Islet precursor cell (in vitro differentiated cells): ENCODE results near the gene RUNX1.

Source experiments
- DNase-seq: peaks from one replicate; pipeline ENCODE4 v3.0.0-alpha.2; 2018

RUNX1 gene

GRCh38 chr21:35048706-35049617, at the start of gene RUNX1:
TSS of gene RUNX1 (minus strand) at chr21:35049302.
- no peak for DNase-seq

DNA sequence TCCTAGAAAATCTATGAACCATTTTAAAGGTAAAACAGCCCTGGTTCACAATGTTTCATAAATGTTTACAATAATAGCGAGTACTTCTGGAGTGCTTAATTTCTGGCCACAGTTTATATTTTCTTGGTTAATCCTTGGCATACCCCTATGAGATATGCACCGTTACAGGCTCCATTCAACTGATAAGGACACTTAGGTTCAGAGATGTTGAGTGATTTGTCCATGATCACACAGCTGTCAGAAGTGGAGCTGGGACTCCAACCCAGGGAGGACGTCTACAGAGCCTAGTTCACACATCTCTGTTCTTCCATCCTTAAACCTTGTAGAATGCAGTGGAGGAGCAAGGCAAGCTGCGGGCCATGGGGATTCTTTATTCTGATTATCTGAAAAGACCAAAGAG, 48.4 kb upstream of the RUNX1 start:
- no peak for DNase-seq

- DNase-seq = no peak
Observed at GRCh38 chr21:35096959-35097358, 47.9 kb upstream of the RUNX1 start.

GRCh38 chr21:35095859-35096291, 46.8 kb upstream of the RUNX1 start:
- no peak for DNase-seq

GRCh38 chr21:35093514-35093913, 44.4 kb upstream of the RUNX1 start:
- DNase-seq = no peak

DNA sequence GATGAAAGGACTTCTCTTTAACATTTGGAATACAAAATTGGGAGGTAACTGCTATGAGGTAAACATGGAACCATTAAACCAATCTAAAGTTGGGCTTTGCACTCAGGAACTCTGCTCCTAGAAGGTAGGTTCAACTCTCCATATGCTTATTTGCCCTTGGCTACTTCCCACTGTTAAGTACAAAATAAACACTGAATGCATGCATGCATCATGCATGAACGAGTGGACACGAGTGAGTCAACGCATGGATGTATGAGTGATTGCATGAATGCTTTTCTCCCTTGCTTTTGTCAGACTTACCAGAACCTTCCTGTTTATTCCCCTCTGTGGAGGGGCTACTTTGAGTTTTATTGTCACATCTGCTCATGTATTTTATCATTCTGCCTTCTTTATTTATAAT, 42.4 kb upstream of the RUNX1 start:
- no peak for DNase-seq

GRCh38 chr21:35090403-35090802, 41.3 kb upstream of the RUNX1 start:
- no peak for DNase-seq

DNA sequence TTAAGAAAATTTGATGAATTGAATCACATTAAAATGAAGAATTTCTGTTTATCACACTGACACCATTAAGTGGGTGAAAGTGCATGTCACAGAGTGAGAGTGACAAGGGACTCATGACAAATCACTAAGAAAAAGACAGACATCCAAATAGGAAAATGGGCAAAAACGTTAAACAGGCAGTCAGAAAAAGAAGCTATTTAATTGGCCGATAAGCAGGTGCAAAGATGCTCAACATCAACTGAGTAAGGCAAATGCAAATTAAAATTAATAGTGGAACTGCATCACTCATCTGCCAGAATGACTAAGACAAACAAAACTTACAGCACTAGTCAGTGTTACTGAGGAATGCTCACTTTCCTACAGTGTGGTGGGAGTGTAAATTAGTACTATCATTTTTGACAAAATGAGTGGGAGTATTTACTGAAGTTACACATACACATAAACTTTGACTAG, 39.2 kb upstream of the RUNX1 start:
- no peak for DNase-seq

GRCh38 chr21:35086357-35086756, 37.3 kb upstream of the RUNX1 start:
- peak; percentile 68 for DNase-seq

GRCh38 chr21:35084869-35085268, 35.8 kb upstream of the RUNX1 start:
- no peak for DNase-seq

GRCh38 chr21:35083246-35083645, 34.1 kb upstream of the RUNX1 start:
- no peak for DNase-seq

DNA sequence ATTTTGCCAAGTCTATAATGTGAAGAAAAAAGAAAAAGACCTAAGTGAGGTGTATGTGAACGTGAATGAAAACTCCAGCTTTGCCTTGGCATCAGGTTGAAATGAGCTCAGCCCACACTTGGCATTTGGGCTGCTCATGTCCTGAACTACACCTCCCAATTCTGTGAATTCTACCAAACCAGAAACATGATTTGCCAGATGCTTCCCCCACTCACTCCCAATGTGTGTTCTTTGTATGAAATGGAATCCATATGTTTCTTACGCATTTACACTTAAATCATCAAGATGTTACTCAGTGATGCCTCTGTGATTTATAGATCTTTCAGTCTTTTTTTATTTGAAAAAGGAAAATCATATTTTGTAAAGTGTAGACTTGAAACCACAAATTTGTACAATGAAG, 32.8 kb upstream of the RUNX1 start:
- DNase-seq = no peak

DNA sequence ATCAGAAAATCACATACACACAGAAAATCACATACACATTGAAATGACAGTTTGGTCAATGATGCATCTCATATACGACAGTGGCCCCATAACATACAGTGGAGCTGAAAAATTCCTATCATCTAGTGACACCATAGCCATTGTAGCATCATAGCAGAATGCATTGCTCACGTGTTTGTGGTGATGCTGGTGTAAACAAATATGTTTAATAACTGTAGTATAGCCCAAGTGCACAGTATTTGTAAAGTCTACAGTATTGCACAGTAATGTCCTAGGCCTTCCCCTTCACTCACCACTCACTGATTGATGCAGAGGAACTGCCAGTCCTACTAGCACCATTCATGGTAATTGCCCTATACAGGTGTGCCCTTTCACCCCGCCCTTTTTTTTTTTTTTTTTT, 30.1 kb upstream of the RUNX1 start:
- no peak for DNase-seq

- no peak for DNase-seq
Observed at GRCh38 chr21:35077975-35078374, 28.9 kb upstream of the RUNX1 start.

DNA sequence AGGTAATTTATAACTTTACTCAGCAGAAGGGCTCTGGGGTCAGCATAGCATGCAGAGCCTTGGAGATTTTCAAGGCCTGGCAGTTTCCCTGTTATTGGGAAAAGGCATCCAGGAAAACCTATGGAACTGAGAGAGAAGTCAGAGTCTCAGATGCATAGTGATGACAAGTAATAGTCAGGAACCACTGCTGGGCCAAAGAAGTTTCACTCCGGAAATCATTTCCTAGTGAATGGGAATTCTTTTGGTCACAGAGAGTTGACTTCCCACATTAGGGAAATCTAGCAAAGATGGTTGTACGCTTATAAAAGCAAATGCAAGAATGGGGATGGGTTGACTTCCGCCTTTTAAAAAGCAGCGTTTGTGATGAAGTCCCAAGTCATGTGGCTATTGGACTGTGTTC, 28.4 kb upstream of the RUNX1 start:
- DNase-seq = no peak

DNA sequence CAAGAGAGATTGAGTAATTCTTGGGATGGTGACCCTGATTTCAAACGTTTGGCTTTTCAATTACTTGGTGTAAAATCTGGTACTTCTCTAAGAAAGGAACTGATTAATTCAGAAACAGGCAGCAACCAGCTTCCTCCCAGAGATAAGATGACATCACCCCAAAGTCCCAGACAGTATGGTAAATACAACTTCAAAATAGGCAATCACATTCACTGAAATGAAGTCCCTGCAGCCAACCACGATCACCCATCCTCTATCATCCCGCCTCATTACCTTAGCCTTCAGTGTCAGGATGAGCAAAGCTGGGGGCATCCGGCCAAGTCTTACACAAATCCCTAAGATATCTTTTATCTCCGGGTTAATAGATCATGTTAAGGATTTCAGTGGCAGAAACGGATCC, 26.4 kb upstream of the RUNX1 start:
- DNase-seq = peak; percentile 59

- no peak for DNase-seq
Observed at GRCh38 chr21:35072960-35073359, 23.9 kb upstream of the RUNX1 start.

- no peak for DNase-seq
Observed at GRCh38 chr21:35072557-35072956, 23.5 kb upstream of the RUNX1 start.

DNA sequence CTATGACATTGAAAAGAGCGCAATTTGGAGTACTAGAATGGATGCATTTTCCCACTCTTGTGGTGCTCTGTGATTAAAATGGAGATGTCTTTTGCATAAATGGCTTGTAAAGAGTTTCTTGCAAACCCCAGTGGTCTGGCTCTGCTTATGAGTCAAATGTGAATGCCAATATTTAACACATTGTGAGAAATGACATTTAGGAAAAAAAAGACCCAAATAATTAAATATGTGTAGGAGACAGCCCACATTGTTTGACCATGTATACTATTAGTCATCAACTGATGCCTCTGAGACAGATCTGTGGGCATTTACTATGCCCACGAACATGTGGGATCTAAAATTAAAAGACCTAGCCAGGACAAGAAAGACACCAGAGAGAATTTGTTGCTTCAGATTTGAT, 22.2 kb upstream of the RUNX1 start:
- DNase-seq = no peak

DNA sequence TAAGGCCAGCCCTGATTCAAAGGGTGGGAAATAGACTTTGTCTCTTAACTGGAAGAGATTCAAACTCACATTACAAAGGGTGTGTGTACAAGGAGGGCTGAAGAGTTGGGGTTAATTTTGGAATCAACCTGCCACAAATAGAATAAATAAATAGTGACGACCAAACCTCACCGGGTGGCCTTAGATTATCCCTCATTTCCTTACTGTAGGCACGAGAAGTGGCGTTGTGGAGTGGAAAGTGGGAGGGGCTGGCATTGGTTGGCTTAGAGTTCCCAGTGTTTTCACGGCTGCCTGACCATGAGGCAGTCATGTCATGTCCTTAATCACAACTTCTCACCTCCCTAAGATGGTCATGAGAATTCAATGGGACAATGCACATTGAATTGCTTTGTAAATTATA, 21.3 kb upstream of the RUNX1 start:
- DNase-seq = no peak

DNA sequence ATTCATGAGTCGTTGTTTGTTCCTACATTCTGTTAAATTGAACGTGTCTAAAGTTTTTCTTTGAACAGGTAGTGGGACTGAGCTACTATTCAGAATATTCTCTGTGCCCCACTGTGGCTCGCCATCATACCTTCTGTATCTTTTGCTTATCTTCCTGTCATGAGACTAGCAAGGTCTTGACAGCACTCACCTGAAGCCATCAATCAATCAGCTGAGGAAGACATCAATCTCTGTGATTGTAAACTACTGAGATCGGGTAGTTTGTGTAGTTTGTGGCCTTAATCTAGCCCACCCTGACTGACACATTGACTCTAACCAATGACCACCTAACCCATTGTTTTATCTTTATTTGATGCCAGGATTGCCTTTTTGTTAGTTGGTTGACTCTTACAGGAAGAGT, 17.7 kb upstream of the RUNX1 start:
- DNase-seq = no peak

- no peak for DNase-seq
Observed at GRCh38 chr21:35063428-35064172, 14.5 kb upstream of the RUNX1 start.

DNA sequence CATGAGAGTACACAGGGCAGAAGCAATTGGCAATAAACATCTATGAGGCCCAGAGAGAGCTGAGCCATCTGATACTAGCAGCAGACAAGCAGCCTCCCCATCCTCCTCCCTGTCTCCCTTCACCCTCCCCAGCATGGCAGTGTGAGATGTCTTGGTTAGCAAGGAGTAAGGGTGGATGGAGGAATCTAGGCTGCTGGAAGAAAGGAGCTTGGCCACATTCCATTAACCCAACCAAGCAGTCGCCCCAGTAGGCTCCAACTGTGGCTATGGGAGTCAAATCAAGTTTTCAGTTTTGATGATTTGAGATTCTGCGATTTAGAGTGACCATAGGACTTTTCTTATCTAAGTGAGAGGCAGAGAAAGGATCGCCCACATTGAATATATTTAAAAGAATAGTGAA, 12.9 kb upstream of the RUNX1 start:
- DNase-seq = peak; percentile 37

- DNase-seq = peak; percentile 2
Observed at GRCh38 chr21:35059742-35060141, 10.6 kb upstream of the RUNX1 start.
